Measurements from ENCODE around the gene GRIPAP1. TPM values are rescaled to one million over a fixed set of nuclear protein-coding genes. Genes with fewer than 3 reads are reported as not detected.

GRIPAP1 gene
- total and polyA plus RNA-seq, 2 of the 13 experiments (the other 11 are each of a cell fraction or from before 2014, with no cell fraction given): 16.1 to 22.6 TPM

DNA sequence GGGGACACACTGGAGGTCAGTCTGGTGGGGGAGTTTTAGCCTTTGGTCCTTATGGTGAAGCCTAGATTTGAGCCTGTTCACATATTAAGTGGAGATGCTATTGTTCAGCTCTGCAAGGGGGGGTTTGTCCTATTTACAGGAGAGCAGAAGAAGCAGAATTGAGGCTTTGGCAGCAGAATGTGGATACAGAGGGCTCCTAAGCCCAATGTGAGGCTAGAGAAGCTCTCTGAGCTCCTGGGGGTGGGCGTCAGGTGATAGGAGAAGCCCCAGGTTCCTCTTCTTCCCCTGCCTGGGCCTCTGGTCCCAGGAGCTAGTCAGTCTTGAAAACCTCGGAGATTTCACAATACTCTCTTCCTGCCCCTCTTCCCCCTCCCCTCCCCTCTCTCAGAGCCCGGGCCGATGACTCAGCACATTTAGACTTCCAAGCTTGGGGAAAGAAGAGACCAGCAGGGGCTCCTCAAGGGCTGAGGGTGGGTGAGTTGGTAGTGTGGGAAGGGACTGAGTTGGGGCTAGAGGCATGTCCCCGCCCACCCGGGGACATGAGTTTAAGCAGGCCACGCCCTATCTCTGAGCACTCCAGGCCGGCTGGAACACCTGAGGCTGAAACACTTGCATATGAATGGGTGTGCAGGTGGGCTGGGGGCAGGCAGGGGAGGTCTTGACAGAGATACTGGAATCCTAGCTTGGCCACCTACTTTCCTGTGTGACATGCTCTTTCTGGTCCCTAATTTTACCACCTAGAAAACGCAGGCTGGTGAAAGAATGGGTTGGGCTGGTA, 37.7 kb upstream of the GRIPAP1 start (continued):
- TF ChIP-seq, protein P1, sequence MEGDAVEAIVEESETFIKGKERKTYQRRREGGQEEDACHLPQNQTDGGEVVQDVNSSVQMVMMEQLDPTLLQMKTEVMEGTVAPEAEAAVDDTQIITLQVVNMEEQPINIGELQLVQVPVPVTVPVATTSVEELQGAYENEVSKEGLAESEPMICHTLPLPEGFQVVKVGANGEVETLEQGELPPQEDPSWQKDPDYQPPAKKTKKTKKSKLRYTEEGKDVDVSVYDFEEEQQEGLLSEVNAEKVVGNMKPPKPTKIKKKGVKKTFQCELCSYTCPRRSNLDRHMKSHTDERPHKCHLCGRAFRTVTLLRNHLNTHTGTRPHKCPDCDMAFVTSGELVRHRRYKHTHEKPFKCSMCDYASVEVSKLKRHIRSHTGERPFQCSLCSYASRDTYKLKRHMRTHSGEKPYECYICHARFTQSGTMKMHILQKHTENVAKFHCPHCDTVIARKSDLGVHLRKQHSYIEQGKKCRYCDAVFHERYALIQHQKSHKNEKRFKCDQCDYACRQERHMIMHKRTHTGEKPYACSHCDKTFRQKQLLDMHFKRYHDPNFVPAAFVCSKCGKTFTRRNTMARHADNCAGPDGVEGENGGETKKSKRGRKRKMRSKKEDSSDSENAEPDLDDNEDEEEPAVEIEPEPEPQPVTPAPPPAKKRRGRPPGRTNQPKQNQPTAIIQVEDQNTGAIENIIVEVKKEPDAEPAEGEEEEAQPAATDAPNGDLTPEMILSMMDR (CRISPR knock-in tag; IDR thresholded peaks at IDR 0.05): peak; percentile 25; the same call in 1 of the 2 replicates
- TF ChIP-seq MTF1 (CRISPR knock-in tag; IDR thresholded peaks at IDR 0.05): no peak
- TF ChIP-seq, protein P2, sequence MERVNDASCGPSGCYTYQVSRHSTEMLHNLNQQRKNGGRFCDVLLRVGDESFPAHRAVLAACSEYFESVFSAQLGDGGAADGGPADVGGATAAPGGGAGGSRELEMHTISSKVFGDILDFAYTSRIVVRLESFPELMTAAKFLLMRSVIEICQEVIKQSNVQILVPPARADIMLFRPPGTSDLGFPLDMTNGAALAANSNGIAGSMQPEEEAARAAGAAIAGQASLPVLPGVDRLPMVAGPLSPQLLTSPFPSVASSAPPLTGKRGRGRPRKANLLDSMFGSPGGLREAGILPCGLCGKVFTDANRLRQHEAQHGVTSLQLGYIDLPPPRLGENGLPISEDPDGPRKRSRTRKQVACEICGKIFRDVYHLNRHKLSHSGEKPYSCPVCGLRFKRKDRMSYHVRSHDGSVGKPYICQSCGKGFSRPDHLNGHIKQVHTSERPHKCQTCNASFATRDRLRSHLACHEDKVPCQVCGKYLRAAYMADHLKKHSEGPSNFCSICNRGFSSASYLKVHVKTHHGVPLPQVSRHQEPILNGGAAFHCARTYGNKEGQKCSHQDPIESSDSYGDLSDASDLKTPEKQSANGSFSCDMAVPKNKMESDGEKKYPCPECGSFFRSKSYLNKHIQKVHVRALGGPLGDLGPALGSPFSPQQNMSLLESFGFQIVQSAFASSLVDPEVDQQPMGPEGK (CRISPR knock-in tag; IDR thresholded peaks at IDR 0.05): 0 out of 2 replicates have a peak, but pooled peaks have one; percentile 46
- TF ChIP-seq, protein P3, sequence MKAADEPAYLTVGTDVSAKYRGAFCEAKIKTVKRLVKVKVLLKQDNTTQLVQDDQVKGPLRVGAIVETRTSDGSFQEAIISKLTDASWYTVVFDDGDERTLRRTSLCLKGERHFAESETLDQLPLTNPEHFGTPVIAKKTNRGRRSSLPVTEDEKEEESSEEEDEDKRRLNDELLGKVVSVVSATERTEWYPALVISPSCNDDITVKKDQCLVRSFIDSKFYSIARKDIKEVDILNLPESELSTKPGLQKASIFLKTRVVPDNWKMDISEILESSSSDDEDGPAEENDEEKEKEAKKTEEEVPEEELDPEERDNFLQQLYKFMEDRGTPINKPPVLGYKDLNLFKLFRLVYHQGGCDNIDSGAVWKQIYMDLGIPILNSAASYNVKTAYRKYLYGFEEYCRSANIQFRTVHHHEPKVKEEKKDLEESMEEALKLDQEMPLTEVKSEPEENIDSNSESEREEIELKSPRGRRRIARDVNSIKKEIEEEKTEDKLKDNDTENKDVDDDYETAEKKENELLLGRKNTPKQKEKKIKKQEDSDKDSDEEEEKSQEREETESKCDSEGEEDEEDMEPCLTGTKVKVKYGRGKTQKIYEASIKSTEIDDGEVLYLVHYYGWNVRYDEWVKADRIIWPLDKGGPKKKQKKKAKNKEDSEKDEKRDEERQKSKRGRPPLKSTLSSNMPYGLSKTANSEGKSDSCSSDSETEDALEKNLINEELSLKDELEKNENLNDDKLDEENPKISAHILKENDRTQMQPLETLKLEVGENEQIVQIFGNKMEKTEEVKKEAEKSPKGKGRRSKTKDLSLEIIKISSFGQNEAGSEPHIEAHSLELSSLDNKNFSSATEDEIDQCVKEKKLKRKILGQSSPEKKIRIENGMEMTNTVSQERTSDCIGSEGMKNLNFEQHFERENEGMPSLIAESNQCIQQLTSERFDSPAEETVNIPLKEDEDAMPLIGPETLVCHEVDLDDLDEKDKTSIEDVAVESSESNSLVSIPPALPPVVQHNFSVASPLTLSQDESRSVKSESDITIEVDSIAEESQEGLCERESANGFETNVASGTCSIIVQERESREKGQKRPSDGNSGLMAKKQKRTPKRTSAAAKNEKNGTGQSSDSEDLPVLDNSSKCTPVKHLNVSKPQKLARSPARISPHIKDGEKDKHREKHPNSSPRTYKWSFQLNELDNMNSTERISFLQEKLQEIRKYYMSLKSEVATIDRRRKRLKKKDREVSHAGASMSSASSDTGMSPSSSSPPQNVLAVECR (CRISPR knock-in tag; IDR thresholded peaks at IDR 0.05; ENCODE audit: borderline replicate concordance): peak; percentile 19; the same call in 1 of the 2 replicates
